Nephron (organoid): ENCODE results near the gene TOMM7.
"Not testable (repeated sequence)": the region's sequence is repeated elsewhere in the genome, so short reads cannot be mapped to it uniquely, and the experiment has no call there.

Source experiments
- H3K27ac Mint-ChIP-seq, 3 experiments: 2 replicates each; pipeline ENCODE4 v1.8.0; 2020; ENCODE audit warnings: mixed read lengths in 3 of 3, mild to moderate bottlenecking in 2 of 3, moderate library complexity in 1 of 3
- H3K27me3 Mint-ChIP-seq: 2 replicates; pipeline ENCODE4 v1.8.0; 2021; ENCODE audit warnings: low read depth, mild to moderate bottlenecking, moderate library complexity, mixed read lengths
- H3K36me3 Mint-ChIP-seq: 2 replicates; pipeline ENCODE4 v1.8.0; 2020; ENCODE audit warnings: low read depth, mixed read lengths
- H3K4me1 Mint-ChIP-seq: 2 replicates; pipeline ENCODE4 v1.8.0; 2020; ENCODE audit warnings: mixed read lengths
- H3K4me3 Mint-ChIP-seq, 3 experiments: 2 replicates each; pipeline ENCODE4 v1.8.0; 2020; ENCODE audit warnings: mild to moderate bottlenecking in 3 of 3, mixed read lengths in 3 of 3, moderate library complexity in 2 of 3
- H3K9me3 Mint-ChIP-seq: 2 replicates; pipeline ENCODE4 v1.8.0; 2020; ENCODE audit warnings: mixed read lengths
- CTCF ChIP-seq, 3 experiments: fragments of 200-600 bp; sonication (generic); IDR thresholded peaks; one replicate each; pipeline ENCODE4 v1.5.0; 2021; ENCODE audit warnings: antibody characterized with exemption in 3 of 3; ENCODE audit not compliant: unreplicated experiment in 3 of 3

Gene TOMM7

GRCh38 chr7:22808140-22808539 is 14.5 kb downstream of the TOMM7 start:
- H3K4me3 Mint-ChIP-seq, result no peak overlapping the region
- no peak for TF ChIP-seq CTCF (IDR thresholded peaks at IDR 0.05; ENCODE audit: unreplicated experiment in 3 of 3)
- H3K27ac Mint-ChIP-seq, result no peak overlapping the region

GRCh38 chr7:22806752-22807151 is 15.9 kb downstream of the TOMM7 start:
- Mint-ChIP-seq H3K27me3 (no peaks in the 10 kb centered on the region), H3K36me3 (no peaks in the 10 kb centered on the region), H3K9me3 (no peaks in the 10 kb centered on the region), H3K4me1 (no peaks in the 10 kb centered on the region), H3K27ac (no peak overlapping the region), H3K4me3 (no peak overlapping the region)
- no peak for TF ChIP-seq CTCF (IDR thresholded peaks at IDR 0.05; ENCODE audit: unreplicated experiment in 3 of 3)

More at GRCh38 chr7:22808140-22808539, 14.5 kb downstream of the TOMM7 start:
- peaks cover 12% of the 10 kb centered on the region for H3K36me3 Mint-ChIP-seq
- peaks cover 7% of the 10 kb centered on the region for H3K4me1 Mint-ChIP-seq
- no peaks in the 10 kb centered on the region for H3K9me3 Mint-ChIP-seq
- no peaks in the 10 kb centered on the region for H3K27me3 Mint-ChIP-seq

GRCh38 chr7:22805227-22805626 is 17.4 kb downstream of the TOMM7 start:
- Mint-ChIP-seq H3K9me3 (no peaks in the 10 kb centered on the region), H3K4me1 (no peaks in the 10 kb centered on the region), H3K36me3 (no peaks in the 10 kb centered on the region), H3K27me3 (no peaks in the 10 kb centered on the region), H3K27ac (no peak overlapping the region), H3K4me3 (no peak overlapping the region)
- no peak for TF ChIP-seq CTCF (IDR thresholded peaks at IDR 0.05; ENCODE audit: unreplicated experiment in 3 of 3)

GRCh38 chr7:22802831-22803230 is 19.8 kb downstream of the TOMM7 start:
- not testable (repeated sequence) for H3K9me3 Mint-ChIP-seq, H3K4me3 Mint-ChIP-seq, H3K4me1 Mint-ChIP-seq, H3K36me3 Mint-ChIP-seq, H3K27me3 Mint-ChIP-seq, H3K27ac Mint-ChIP-seq

- H3K4me1 Mint-ChIP-seq, result no peaks in the 10 kb centered on the region
- no peak overlapping the region for H3K27ac Mint-ChIP-seq
- no peak overlapping the region for H3K4me3 Mint-ChIP-seq
- TF ChIP-seq CTCF (IDR thresholded peaks at IDR 0.05; ENCODE audit: unreplicated experiment in 3 of 3), result no peak
- H3K27me3 Mint-ChIP-seq, result no peaks in the 10 kb centered on the region
- H3K9me3 Mint-ChIP-seq, result peaks cover 5% of the 10 kb centered on the region
- H3K36me3 Mint-ChIP-seq, result no peaks in the 10 kb centered on the region
Observed at GRCh38 chr7:22802426-22802825, 20.2 kb downstream of the TOMM7 start.

GRCh38 chr7:22801912-22802311 is 20.7 kb downstream of the TOMM7 start:
- H3K9me3 Mint-ChIP-seq, result peaks cover 7% of the 10 kb centered on the region
- H3K27ac Mint-ChIP-seq, result no peak overlapping the region
- no peak for TF ChIP-seq CTCF (IDR thresholded peaks at IDR 0.05; ENCODE audit: unreplicated experiment in 3 of 3)
- no peak overlapping the region for H3K4me3 Mint-ChIP-seq
- no peaks in the 10 kb centered on the region for H3K36me3 Mint-ChIP-seq
- H3K4me1 Mint-ChIP-seq, result no peaks in the 10 kb centered on the region
- H3K27me3 Mint-ChIP-seq, result no peaks in the 10 kb centered on the region
